Epithelial cell of esophagus (primary cell): Measurements from ENCODE around the gene DSCAM.

Experiments
- DNase-seq: peaks from one replicate; pipeline ENCODE4 v3.0.0; 2010; ENCODE audit warnings: low read depth
- H3K4me3 ChIP-seq: 2 replicates; pipeline ENCODE4 v1.5.1; 2011; ENCODE audit warnings: mild to moderate bottlenecking, low read length, control low read depth
- CTCF ChIP-seq: IDR thresholded peaks from 2 replicates; pipeline ENCODE4 v1.5.1; 2011; ENCODE audit warnings: low read depth, mild to moderate bottlenecking, low read length, control low read depth, inconsistent platforms; ENCODE audit not compliant: insufficient read depth; ENCODE audit errors: missing control alignments

Gene DSCAM

GRCh38 chr21:40678681-40679284 is 168.2 kb downstream of the DSCAM start:
- DNase-seq, result peak; percentile 50
- no peak for TF ChIP-seq CTCF

GRCh38 chr21:40675017-40675416 is 171.9 kb downstream of the DSCAM start:
- no peak for TF ChIP-seq CTCF
- no peak overlapping the region for H3K4me3 ChIP-seq
- no peak for DNase-seq

More at GRCh38 chr21:40678681-40679284, 168.2 kb downstream of the DSCAM start:
- H3K4me3 ChIP-seq, result peak overlapping the region; percentile 23

GRCh38 chr21:40672602-40673001 is 174.4 kb downstream of the DSCAM start:
- DNase-seq, result peak; percentile 32

GRCh38 chr21:40671716-40672115 is 175.2 kb downstream of the DSCAM start:
- TF ChIP-seq CTCF, result no peak
- peak; percentile 38 for DNase-seq
- no peak overlapping the region for H3K4me3 ChIP-seq

More at GRCh38 chr21:40672602-40673001, 174.4 kb downstream of the DSCAM start:
- no peak overlapping the region for H3K4me3 ChIP-seq
- no peak for TF ChIP-seq CTCF

- no peak overlapping the region for H3K4me3 ChIP-seq
- no peak for DNase-seq
- no peak for TF ChIP-seq CTCF
Observed at GRCh38 chr21:40668555-40669275, 178.2 kb downstream of the DSCAM start.

- peak; percentile 21 for DNase-seq
- no peak overlapping the region for H3K4me3 ChIP-seq
- TF ChIP-seq CTCF, result no peak
Observed at GRCh38 chr21:40667967-40668366, 179.0 kb downstream of the DSCAM start.
